DND-41 (cell line): ENCODE measurements around the gene RFLNA.

ENCODE experiments used
- ATAC-seq: fragments of 200-7000 bp; cut with Tn5 transposase; 3 replicates; pipeline ENCODE4 v1.9.1; 2021; ENCODE audit warnings: low read depth; ENCODE audit not compliant: insufficient read depth
- DNase-seq: peaks from one replicate; pipeline ENCODE4 v3.0.0-alpha.2; 2020
- H2AFZ ChIP-seq: 2 replicates; pipeline ENCODE4 v1.6.0; 2012; ENCODE audit warnings: low read depth, low read length
- H3K27ac ChIP-seq: 2 replicates; pipeline ENCODE4 v1.5.1; 2012; ENCODE audit warnings: low read length, inconsistent platforms
- H3K27me3 ChIP-seq: fragments of 200-600 bp; sonication (generic); 2 replicates; pipeline ENCODE4 v1.6.0; 2012; ENCODE audit warnings: low read length, mild to moderate bottlenecking, inconsistent platforms; ENCODE audit not compliant: insufficient read depth, poor library complexity
- H3K36me3 ChIP-seq: 2 replicates; pipeline ENCODE4 v1.5.1; 2012; ENCODE audit warnings: low read length, inconsistent platforms; ENCODE audit not compliant: insufficient read depth
- H3K4me1 ChIP-seq: 2 replicates; pipeline ENCODE4 v1.5.1; 2012; ENCODE audit warnings: mild to moderate bottlenecking, low read length; ENCODE audit not compliant: insufficient read depth
- H3K4me2 ChIP-seq: 2 replicates; pipeline ENCODE4 v1.6.0; 2012; ENCODE audit warnings: mild to moderate bottlenecking, moderate library complexity, low read length, inconsistent platforms; ENCODE audit not compliant: insufficient read depth
- H3K4me3 ChIP-seq, 2 experiments: fragments of 200-600 bp in 1 of 2; shearing (Covaris generic) in 1 of 2; 2 replicates each; pipeline ENCODE4 v1.5.1; 2012 to 2016; ENCODE audit warnings: inconsistent platforms in 2 of 2, low read length in 2 of 2, mild to moderate bottlenecking in 2 of 2, low read depth in 1 of 2, moderate library complexity in 1 of 2
- H3K79me2 ChIP-seq: 2 replicates; pipeline ENCODE4 v1.6.0; 2012; ENCODE audit warnings: low read length, inconsistent platforms; ENCODE audit not compliant: insufficient read depth
- H3K9ac ChIP-seq: 2 replicates; pipeline ENCODE4 v1.6.0; 2012; ENCODE audit warnings: low read depth, mild to moderate bottlenecking, inconsistent platforms, low read length, moderate library complexity
- H3K9me3 ChIP-seq: 2 replicates; pipeline ENCODE4 v1.5.1; 2012; ENCODE audit warnings: low read length, moderate library complexity, mild to moderate bottlenecking, inconsistent platforms; ENCODE audit not compliant: insufficient read depth, severe bottlenecking
- H4K20me1 ChIP-seq: 2 replicates; pipeline ENCODE4 v1.6.0; 2012; ENCODE audit warnings: low read length; ENCODE audit not compliant: insufficient read depth
- CTCF ChIP-seq: IDR thresholded peaks from 2 replicates; pipeline ENCODE4 v1.5.1; 2012; ENCODE audit warnings: borderline replicate concordance, low read length, moderate library complexity, mild to moderate bottlenecking; ENCODE audit not compliant: poor library complexity, severe bottlenecking; ENCODE audit errors: extremely low read depth
- EZH2 ChIP-seq: IDR thresholded peaks from 3 replicates; pipeline ENCODE4 v1.6.1; 2012; ENCODE audit warnings: borderline replicate concordance, low read depth, mild to moderate bottlenecking, moderate library complexity, low read length, inconsistent platforms; ENCODE audit not compliant: severe bottlenecking

Gene RFLNA

GRCh38 chr12:124295431-124296058, 652 bp downstream of the RFLNA start:
- H3K4me2 ChIP-seq = no peak overlapping the region
- no peaks in the 10 kb centered on the region for H4K20me1 ChIP-seq
- peak; percentile 31; the same call in 1 of the 3 replicates for ATAC-seq
- DNase-seq = no peak
- H3K4me3 ChIP-seq = no peak overlapping the region
- H3K9me3 ChIP-seq = no peaks in the 10 kb centered on the region
- no peaks in the 10 kb centered on the region for H3K79me2 ChIP-seq
- H3K9ac ChIP-seq = no peak overlapping the region
- H2AFZ ChIP-seq = no peak overlapping the region
- no peaks in the 10 kb centered on the region for H3K4me1 ChIP-seq
- no peaks in the 10 kb centered on the region for H3K36me3 ChIP-seq
- no peak overlapping the region for H3K27ac ChIP-seq
- no peak for TF ChIP-seq CTCF
- peak; percentile 78 for TF ChIP-seq EZH2
- peaks cover 26% of the 10 kb centered on the region for H3K27me3 ChIP-seq

- Histone ChIP-seq H3K4me3 (no peak overlapping the region), H3K9ac (no peak overlapping the region), H2AFZ (no peak overlapping the region), H3K27ac (no peak overlapping the region), H4K20me1 (no peaks in the 10 kb centered on the region), H3K27me3 (peaks cover 26% of the 10 kb centered on the region), H3K4me2 (no peak overlapping the region), H3K36me3 (no peaks in the 10 kb centered on the region), H3K9me3 (no peaks in the 10 kb centered on the region), H3K79me2 (no peaks in the 10 kb centered on the region), H3K4me1 (no peaks in the 10 kb centered on the region)
- DNase-seq (no peak), ATAC-seq (no peak)
- TF ChIP-seq CTCF (no peak), EZH2 (no peak)
Measured at GRCh38 chr12:124296295-124296915, 1.5 kb downstream of the RFLNA start.

GRCh38 chr12:124296916-124297351, 2.0 kb downstream of the RFLNA start:
- Histone ChIP-seq H3K4me2 (no peak overlapping the region), H4K20me1 (no peaks in the 10 kb centered on the region)
- no peak for ATAC-seq

More at GRCh38 chr12:124296916-124297351, 2.0 kb downstream of the RFLNA start:
- Histone ChIP-seq H2AFZ (no peak overlapping the region), H3K79me2 (no peaks in the 10 kb centered on the region), H3K27me3 (peaks cover 26% of the 10 kb centered on the region), H3K4me3 (no peak overlapping the region), H3K4me1 (no peaks in the 10 kb centered on the region), H3K27ac (no peak overlapping the region), H3K9ac (no peak overlapping the region), H3K36me3 (no peaks in the 10 kb centered on the region), H3K9me3 (no peaks in the 10 kb centered on the region)
- DNase-seq = no peak
- TF ChIP-seq CTCF = no peak
- TF ChIP-seq EZH2 = no peak
